Fibroblast of skin of abdomen (primary cell): ENCODE data around the gene NCKAP5L.
"Not testable (repeated sequence)": the region's sequence is repeated elsewhere in the genome, so short reads cannot be mapped to it uniquely, and the experiment has no call there.

Experiments used
- DNase-seq: peaks from one replicate; pipeline ENCODE4 v3.0.0-alpha.2; 2013

The NCKAP5L gene

DNA sequence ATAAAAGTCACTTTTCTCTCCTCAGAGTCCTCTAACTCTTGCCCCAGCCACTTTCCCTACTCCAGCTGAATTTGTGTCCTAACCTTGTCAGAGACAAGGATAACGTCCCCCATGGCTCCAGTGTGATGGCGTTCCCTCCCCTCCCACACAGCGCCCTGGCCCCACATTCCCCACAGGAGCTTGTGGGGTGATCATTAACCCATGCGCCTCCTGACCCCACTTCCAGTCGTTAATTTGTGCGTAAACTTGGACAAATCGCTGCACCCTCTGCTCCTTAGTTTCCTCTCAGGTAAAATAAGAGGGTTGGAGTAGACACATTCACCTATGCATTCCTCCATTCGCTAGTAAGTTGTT lies 37.5 kb upstream of the NCKAP5L start:
- DNase-seq = no peak

DNA sequence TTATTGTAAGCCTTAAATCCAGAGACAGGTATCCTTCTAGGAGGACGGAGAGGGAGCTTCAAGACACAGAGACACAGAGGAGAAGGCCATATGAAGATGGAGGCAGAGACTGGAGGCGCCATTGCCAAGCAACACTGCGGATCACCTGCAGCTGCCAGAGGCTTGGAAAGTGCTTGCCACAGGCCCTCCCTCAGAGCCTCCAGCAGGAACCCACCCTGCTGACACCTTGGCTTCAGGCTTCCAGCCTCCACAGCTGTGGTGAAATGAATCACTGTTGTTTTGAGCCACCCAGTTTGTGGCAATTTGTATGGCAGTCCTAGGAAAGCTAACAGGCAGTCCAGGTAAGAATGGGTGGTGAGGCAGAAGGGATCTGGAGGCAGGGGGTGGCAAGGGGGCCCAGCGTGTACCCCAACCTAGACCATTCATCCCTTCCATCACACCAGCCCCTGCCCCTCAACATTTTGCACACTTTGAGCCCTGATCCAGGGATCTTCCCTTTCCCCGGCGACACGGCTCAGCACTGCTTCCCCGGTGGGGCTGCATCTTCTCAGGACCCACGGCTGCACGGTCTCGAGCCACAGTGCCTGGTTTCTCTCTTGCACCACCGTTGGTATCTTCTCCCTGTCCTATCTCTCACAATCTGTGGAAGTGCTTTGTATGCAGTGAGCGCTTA lies 37.0 kb upstream of the NCKAP5L start:
- no peak for DNase-seq

DNA sequence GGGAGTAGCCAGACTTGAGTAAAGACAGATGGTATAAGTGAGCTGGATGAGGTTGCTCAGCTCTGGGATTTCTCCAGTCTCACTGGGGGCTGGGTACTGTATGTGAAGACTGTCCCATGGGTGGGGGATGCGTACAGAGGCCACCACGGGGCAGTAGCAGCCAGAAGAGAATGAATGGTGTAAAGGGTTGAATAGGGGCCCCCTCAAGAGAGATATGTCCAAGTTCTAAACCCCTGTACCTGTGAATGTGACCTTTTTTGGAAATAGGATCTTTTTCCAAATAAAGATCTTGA lies 36.5 kb upstream of the NCKAP5L start:
- no peak for DNase-seq

DNA sequence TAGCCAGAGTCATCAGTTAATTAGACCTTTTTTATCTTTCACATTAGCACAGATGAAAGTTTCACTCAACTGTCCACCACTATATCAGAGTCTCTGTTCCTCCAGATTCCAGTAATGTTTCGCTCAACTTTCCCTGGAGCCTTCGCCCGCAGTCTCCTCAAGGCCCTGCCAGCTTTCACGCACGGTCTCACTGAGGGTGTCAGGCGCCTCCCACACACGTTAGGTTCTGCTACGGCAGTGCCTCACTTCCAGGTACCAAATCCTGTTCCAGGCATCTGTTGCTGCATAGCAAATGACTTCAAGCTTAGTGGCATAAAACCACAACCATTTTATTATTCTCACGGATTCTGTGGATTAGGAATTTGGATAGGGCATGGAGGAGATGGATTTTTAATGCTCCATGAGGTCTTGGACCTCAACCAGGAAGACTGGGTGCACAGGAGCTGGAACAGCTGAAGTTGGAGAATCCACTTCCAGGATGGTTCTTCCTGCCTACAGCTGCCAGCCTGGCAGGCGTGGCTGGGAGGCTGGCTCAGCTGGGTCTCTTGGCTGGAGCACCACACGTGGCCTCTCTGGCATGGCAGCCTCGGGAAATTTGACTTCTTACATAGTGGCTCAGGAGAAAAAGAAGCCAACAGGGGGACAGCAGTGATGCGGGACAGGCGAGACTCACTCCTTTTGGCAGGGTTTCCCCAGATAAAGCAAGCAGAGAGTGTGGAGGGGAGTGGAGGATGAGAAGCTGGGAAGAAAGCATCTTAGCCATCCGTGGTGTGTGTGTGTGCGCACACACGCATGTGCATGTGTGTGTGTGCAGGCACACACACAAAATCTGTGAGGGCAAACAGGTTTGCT lies 36.0 kb upstream of the NCKAP5L start:
- DNase-seq = no peak

DNA sequence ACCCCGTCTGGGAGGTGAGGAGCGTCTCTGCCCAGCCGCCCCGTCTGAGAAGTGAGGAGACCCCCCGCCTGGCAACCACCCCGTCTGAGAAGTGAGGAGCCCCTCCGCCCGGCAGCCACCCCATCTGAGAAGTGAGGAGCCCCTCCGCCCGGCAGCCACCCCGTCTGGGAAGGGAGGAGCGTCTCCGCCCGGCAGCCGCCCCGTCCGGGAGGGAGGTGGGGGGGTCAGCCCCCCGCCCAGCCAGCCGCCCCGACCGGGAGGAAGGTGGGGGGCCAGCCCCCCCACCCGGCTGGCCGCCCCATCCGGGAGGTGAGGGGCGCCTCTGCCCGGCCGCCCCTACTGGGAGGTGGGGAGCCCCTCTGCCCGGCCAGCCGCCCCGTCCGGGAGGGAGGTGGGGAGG lies 32.7 kb upstream of the NCKAP5L start:
- DNase-seq = not testable (repeated sequence)

DNA sequence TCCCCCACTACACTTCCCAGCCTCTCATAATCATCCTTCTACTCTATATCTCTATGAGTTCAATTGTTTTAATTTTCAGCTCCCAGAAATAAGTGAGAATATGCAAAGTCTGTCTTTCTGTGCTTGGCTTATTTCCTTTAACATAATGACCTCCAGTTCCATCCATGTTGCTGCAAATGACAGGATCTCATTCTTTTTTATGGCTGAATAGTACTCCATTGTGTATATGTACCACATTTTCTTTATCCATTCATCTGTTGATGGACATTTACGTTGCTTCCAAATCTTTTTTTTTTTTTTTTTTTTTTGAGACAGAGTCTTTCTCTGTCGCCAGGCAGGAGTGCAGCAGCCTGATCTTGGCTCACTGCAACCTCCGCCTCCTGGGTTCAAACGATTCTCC lies 27.7 kb upstream of the NCKAP5L start:
- not testable (repeated sequence) for DNase-seq

DNA sequence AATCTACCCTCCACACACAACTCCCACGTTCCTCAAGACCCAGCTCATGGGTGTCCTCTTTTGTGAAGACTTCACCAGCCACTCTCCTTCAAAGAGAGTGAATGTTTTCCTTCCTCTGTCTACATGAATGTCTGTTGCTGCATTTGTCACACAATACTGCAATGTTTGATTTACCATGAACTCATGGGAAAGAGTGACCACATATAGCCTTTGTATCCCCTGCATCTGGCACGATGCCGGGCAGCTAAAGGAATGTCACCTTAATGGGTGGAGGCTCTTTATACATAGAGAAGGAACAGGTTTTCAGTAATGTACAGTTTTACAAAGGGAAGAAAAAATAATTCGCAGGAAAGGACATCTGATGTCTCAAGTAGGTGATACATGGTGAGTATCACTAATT lies 26.8 kb upstream of the NCKAP5L start:
- DNase-seq = no peak

DNA sequence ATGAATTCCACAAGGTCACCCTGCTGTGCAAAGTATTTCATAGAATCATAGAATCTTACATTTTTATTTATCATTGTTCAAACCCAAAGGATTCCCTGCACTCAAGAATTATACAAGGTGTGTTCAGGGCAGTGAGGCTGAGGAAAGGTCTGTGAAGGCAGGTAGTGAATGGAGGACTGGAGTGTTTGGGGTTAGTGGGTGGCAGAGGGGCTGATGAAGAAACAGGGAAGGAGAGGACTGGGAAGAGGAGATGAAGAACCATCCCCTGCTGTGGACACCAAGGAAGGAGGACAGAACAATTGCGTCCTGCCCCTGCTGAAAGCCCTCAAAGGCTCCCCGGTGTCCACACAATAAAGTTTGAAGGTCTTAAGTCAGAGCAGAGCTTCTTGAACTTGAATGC lies 25.5 kb upstream of the NCKAP5L start:
- no peak for DNase-seq

DNA sequence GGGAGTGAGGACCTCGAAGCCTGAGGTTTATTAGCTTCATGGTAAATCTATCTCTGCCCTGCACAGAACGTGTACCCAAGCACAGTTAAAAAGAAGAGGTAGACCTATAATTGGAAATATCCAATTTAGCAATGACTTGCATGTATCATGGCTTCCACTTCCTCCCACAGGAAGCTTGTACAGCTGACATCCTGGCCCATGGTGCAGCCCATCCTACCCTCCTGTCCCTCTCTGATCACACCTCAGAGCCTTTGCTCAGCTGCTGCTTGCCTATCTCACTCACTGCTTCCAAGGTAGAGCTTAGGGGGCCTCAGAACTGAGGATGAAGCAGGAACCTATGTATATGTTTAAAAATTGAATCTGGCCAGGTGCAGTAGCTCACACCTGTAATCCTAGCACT lies 18.9 kb upstream of the NCKAP5L start:
- no peak for DNase-seq

DNA sequence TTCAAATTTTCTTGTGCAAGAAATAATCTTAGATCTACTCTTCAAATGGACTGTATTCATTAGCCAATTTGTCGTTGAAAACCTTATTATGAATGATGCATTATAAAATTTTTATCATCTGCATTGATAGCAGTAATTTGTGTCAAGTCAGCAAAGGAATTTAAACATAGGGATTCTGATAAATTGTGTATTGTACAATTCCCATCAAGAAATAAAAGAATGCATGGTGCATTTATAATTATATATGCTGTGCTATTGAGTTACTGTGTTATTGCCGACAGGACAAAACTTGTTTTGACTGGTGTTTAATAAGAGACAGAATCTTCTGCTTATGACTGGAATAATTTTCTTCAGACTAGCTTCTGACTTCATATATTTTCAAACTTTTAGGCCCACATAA lies 17.8 kb upstream of the NCKAP5L start:
- DNase-seq = no peak

DNA sequence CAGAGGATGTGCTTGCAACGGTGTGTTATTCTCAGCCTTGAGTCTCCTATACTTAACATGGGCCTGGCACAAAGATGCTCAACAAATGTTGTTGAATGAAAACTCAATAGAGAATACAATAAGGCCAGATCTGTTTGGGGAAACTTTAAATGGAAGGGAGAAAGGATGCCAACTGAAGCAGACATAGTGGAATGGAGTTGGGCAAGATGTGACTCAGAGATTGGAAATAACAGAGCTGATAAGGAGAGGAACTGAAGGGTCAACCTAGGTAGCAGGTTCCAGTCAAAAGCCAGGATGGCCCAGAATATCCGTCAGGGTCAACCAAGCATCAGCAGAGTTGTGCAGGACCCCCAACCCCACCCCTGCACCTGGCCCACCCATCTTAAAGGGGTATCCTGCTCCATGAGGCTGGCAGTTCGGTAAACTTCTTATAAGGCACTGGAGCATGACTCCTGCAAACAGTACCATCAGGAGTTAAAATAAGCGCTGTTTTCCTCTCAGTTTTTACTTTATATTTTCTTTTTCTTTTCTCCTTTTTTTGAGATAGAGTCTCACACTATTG lies 15.7 kb upstream of the NCKAP5L start:
- DNase-seq = no peak

DNA sequence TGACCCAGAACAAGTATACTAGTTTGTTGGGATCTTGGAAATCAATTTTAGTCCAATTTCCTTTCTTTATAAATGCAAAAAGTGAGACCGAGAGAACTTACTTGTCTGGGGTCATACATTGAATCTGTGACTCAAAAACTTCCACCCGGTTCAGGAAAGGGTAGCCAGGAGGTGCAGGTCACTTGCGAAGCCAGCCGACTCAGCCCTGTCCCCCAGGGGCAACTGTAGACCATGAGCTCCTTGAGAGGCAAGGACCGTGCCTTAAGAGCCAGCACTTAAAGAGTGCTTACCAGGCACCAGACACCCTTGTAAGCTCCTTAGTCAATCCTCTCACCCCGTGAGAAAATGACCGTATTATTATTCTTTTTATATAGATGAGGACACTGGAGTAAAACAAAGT lies 15.2 kb upstream of the NCKAP5L start:
- DNase-seq = no peak

DNA sequence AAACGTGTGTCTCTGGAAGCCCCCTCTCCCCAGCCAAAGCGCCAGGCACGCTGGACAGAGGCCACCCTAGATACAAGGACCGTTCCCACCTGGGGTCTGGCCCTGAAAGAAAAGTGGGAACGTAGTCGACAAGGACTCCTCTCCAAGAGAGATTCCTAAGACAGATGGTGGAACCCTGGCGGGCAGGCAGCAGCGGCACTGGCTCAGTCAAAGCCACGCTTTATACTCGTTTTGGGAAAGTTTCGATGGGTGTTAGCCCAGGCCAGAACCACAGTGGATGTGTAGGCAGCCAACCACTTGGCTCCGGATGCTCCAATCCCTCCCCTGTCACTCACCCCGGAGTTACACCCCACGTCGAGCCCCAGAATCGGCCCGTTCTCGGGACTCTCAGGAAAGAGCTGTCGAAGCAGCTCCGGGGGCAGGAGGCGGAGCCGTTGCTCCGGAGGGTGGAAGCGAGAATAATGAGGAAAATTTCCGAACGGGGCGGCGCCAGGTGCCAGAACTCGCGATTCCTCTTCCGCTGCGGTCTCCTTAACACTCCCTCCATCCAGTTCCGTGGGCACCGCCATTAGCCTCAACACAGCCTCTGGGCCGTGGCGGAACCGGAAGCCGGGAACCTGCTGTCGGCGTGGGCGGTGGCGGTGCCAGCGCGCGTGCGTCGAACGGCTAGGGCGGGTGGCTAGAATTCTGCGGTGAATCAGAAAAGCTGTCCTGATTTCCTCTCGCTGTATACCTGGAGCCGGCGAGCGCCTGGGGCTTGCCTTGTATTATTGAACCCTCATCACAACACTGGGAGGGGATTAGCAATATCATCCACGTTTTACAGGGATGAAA lies 14.5 kb upstream of the NCKAP5L start, which contains the start of gene BCDIN3D:
BCDIN3D (minus strand) TSS at position 588 of the 834 bp plus-strand sequence; CDS start at position 569, 19 bp downstream.
- peak; percentile 91 for DNase-seq

DNA sequence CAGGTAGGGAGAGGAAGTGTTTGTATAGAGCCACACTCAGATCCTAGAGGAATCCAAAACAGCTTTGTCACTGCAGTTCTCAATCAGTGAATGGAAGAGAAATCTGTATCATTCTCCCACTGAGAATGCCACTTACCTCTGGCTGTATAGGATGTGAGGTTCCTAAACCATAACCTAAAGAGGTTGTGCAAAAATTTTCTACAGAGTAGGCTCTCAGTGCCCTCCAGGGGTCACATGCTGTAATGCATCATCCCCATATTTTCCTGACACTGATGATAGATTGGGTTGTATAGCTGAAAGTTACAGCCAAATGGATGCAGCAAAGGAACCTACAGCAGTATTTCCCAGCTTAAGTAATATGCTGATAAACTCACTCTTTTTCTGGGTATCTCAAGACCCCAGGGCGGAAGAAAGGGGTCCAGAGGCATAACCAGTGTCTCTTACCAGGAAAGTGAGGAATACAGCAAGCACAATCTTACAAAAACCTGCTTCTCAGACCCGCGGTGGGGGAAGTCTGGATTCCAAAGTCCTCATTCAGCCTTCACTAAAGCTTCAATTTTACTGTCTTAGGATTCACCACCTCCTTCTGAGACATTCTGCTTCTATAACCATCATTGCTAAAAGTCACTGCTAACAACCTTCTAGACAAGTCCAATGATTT lies 10.9 kb upstream of the NCKAP5L start:
- DNase-seq = peak; percentile 42

DNA sequence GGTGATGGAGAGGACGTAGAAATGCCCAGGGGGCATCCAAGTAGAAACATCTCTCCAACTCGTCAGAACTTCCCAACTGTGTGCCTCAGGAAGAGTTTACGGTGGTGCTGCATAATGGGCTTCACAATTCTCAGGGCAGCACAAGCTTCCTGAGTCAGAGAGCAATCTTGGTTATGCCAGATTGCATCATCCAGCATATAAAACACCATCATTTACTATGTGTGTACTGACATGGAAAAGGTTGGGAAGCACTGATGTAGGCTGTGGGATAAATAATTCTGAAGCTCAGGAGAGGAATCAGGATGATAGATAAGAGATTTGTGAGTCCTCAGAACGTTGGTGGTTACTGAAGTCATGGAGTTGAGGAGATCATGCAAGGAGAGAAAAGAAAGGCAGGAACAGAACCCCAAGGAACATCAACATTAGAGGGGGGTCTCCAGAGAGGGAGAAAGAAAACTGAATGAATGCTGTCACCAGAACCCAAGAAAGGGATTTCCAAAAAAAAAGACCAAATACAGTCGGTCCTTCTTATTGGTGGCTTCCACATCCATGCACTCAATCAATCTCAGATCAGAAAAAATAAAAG lies 4.7 kb upstream of the NCKAP5L start:
- DNase-seq = peak; percentile 85

DNA sequence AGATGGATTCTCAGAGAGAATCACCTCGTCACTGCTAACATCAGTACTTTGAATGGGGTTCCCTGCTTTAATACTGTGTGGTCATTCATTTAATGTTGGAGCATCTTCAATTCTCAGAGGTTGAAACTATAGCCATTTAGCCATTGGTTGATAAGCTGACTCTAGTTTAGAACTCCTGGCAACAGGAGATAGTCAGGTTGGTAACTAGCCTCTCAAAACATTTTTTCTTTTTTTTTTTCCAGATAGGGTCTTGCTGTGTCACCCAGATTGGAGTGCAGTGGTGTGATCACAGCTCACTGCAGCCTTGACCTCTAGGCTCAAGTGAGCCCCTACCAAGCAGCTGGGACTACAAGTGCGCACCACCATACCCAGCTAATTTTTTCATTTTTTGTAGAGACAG lies 3.5 kb upstream of the NCKAP5L start:
- no peak for DNase-seq

DNA sequence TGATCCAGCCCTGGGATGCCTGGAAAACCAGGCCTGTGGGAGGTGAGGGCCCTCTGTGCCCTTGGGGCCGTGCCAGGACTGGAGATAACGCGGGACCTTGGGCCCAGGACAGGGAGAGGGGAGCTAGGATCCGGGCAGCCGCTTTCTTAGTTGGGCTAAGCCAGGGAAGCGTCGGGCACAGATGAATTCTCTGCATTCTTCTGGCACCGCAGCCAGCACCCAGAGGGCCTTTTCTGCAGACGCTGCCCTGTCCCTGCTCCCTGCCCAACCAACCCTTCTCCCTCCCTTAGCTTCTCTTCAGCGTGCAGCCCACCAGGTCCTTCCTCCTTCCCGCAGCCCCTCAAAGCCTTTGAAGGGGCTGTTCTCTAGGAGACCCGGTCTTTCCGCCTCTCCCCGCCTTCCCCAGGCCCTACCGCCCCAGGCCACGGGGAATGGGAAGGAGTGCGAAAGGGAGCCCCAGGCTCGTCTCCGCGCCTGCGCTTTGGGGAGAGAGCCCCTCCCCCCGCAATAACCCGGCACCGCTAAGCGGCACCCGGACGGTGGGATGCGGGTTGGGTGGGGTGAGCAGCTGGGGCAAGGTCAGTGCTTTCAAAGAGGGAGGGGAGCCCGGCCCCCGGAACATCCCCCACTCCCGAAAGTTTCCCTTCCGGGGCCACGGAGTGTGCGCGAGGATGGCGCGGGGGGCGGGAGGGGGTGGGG lies 663 bp downstream of the NCKAP5L start:
- peak; percentile 62 for DNase-seq

DNA sequence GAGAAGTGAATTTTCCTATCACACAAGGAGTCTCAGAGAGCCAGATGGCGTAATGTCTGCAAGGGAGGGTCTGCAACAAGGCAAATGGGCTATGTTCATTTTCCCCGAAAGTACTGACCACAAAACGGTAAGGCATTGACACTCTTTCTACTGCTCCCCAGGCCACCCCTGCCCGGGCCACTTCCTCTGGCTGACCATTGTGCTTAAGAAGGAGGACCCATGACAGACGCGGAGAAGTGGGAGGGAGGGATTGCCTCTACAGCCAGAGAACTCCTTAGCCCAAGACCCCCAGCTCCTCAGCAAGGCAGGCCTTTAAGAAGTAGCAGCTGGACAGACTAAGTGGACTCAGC lies 1.2 kb downstream of the NCKAP5L start:
- DNase-seq = no peak

DNA sequence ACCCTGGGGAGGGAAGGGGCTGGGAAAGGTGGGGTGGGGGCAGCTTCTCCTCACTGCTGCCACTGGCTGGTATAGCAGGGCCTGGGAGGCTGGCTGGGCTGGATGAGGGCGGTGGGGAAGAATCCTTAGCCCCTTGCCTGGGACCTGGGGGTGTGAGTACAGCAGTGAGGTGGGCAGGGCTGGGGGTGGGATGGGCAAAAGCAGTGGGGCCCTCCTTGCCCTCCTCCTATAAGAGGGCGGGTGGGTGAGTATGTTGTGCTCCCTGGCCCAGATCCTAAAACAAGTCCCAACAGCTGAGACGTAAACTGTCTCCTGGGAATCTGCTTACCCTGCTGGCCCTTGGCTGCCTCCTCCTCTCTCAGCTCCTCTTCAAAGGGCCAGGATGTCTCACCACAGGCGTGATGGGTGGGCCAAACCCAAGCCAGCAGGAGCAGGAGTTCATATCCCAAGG lies 2.2 kb downstream of the NCKAP5L start:
- peak; percentile 31 for DNase-seq

DNA sequence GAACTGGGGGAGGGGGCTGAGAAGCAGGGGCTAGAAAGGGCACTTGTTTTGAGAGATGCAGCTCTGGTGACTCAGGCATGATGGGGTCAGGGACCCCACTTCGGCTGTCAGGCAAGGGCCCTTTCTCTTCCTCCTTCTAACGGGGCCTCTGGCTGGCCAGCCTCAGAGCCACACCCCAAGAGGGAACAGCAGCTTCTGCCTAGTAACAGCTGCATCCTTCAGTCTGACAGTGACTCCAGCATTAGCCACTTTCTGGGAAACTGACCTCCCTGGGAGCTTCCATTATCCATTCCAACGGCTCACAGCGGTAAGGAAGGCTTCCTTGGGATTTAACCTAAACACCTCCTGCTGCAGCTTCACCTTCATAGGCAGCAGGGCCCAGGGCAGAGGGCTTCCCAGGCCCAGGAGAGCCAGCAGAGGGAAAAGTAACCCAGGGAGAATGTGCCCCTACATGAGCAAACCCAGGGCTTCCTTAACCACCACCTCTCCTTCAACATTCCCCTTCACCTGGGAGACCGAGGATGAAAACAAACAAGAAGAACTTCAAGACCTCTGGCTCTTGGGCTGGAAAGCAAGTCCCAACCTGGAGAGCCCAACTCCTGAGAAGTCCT lies 2.7 kb downstream of the NCKAP5L start:
- DNase-seq = no peak

DNA sequence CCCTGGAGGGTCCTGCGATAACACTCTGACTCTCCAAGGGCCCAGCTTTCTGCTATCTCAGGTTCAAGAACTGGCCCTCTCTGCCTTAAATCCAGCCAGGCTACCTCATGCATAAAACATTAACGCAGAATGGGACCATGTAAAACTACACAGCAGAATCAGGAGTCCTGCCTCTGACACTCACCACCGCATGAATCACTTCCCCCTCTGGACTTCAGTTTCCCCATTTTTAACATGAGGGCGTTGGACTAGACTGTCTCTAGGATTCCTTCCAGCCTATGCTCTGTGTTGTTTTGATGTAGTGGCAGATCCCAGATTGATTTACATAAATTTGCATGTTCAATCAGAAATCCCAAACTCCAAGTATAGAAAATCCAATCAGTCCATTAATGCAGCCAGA lies 3.3 kb downstream of the NCKAP5L start:
- peak; percentile 36 for DNase-seq
